GM13976 (cell line): ENCODE data around the gene C10orf143.

Source experiments
- DNase-seq: peaks from one replicate; pipeline ENCODE4 v3.0.0; 2012; ENCODE audit warnings: low spot score
- CTCF ChIP-seq: IDR thresholded peaks from 2 replicates; pipeline ENCODE4 v1.5.1; 2012; ENCODE audit warnings: borderline replicate concordance, mild to moderate bottlenecking; ENCODE audit not compliant: insufficient read depth; ENCODE audit errors: extremely low read depth, missing control alignments, control extremely low read depth
- in situ Hi-C: fragments of 300-500 bp; cut with MboI; formaldehyde crosslinking; loops from one replicate; pipeline ENCODE4 v1.12.0; 2022; ENCODE audit warnings: low sequenced_read_pairs, mixed read lengths, inconsistent platforms; ENCODE audit not compliant: unreplicated experiment

Gene C10orf143

GRCh38 chr10:130110246-130111112 is at the start of gene C10orf143:
TSS of gene C10orf143 (minus strand) at chr10:130110830. CDS start at chr10:130110772, 58 bp downstream.
- in situ Hi-C loops, result no loop called here
- peak; percentile 95 for DNase-seq
- no peak for TF ChIP-seq CTCF

GRCh38 chr10:130159192-130159794 is 48.7 kb upstream of the C10orf143 start:
- DNase-seq, result no peak
- in situ Hi-C loops, result no loop called here
- TF ChIP-seq CTCF, result no peak

- DNase-seq, result no peak
- in situ Hi-C loops, result no loop called here
- no peak for TF ChIP-seq CTCF
These were observed 35.4 kb upstream of the C10orf143 start for GRCh38 chr10:130146042-130146441.

- TF ChIP-seq CTCF, result no peak
- in situ Hi-C loops, result no loop called here
- peak; percentile 53 for DNase-seq
These were observed 31.2 kb upstream of the C10orf143 start for GRCh38 chr10:130141878-130142277.

GRCh38 chr10:130141460-130141859 is 30.8 kb upstream of the C10orf143 start:
- in situ Hi-C loops, result no loop called here
- TF ChIP-seq CTCF, result no peak
- no peak for DNase-seq

- in situ Hi-C loops, result no loop called here
- no peak for DNase-seq
- no peak for TF ChIP-seq CTCF
These were observed 30.4 kb upstream of the C10orf143 start for GRCh38 chr10:130141038-130141437.
